Kidney (tissue), 14 donors: Measurements from ENCODE around the gene NPPA. TPM values are rescaled to one million over a fixed set of nuclear protein-coding genes. Genes with fewer than 3 reads are reported as not detected.

Source experiments
- DNase-seq, 5 donors: peaks; one replicate each; pipeline ENCODE4 v3.0.0-alpha.2; 2013 to 2020
- FAIRE-seq: peaks from 2 replicates; lab custom pipeline; 2012; peaks lifted over from hg19 to GRCh38; lab: Jason Lieb, UNC
- H3K27ac ChIP-seq, 2 donors: one replicate each; pipeline ENCODE4 v1.7.0; 2013; ENCODE audit warnings: low read depth in 2 of 2, low read length in 2 of 2, inconsistent platforms in 1 of 2
- H3K27me3 ChIP-seq: one replicate; pipeline ENCODE4 v1.7.1; 2013; ENCODE audit warnings: low read length, inconsistent platforms; ENCODE audit not compliant: control insufficient read depth, insufficient read depth
- H3K36me3 ChIP-seq, 3 donors: one replicate each; pipeline versions ENCODE4 v1.7.0 to v1.7.1; 2013; ENCODE audit warnings: low read length in 3 of 3, control low read depth in 1 of 3, inconsistent platforms in 1 of 3; ENCODE audit not compliant: insufficient read depth in 3 of 3, control insufficient read depth in 2 of 3
- H3K4me1 ChIP-seq, 3 donors: one replicate each; pipeline versions ENCODE4 v1.7.0 to v1.7.1; 2013; ENCODE audit warnings: low read length in 3 of 3, inconsistent platforms in 1 of 3, low read depth in 1 of 3; ENCODE audit not compliant: control insufficient read depth in 2 of 3, insufficient read depth in 2 of 3
- H3K4me3 ChIP-seq, 3 donors: one replicate each; pipeline versions ENCODE4 v1.7.0 to v1.8.1; 2013; ENCODE audit warnings: low read length in 3 of 3, control low read depth in 1 of 3, inconsistent platforms in 1 of 3
- H3K9ac ChIP-seq, 3 donors: one replicate each; pipeline versions ENCODE4 v1.7.0 to v1.7.1; 2013; ENCODE audit warnings: low read length in 3 of 3, control low read depth in 1 of 3, inconsistent platforms in 1 of 3
- H3K9me3 ChIP-seq, 3 donors: one replicate each; pipeline versions ENCODE4 v1.7.0 to v1.7.1; 2013; ENCODE audit warnings: low read length in 3 of 3, control low read depth in 1 of 3, inconsistent platforms in 1 of 3; ENCODE audit not compliant: control insufficient read depth in 2 of 3, insufficient read depth in 1 of 3
- intact Hi-C: fragments of 100-400 bp; cut with DNase I; formaldehyde crosslinking; loops from one replicate; pipeline ENCODE4 v1.11.1; 2022
- polyA plus RNA-seq: library from polyadenylated mRNA; stranded (reverse); fragments of 350-450 nt; fragmentation: Illumina TruSeq; extraction: RNeasy Lipid Tissue Mini Kit (QIAGEN cat#74804); gene quantifications from one replicate; pipeline ENCODE4 v1.2.3, GENCODE V29; 2014; ENCODE audit warnings: low read depth, low replicate concordance; ENCODE audit not compliant: insufficient read depth
- total RNA-seq: library from RNA; stranded (reverse); fragmentation: NEBNext Ultra II Directional; extraction: Animal tissue kit (Norgen Biotek cat#: 25700); gene quantifications from one replicate; pipeline ENCODE4 v1.2.1, GENCODE V29; 2021
- TF ChIP-seq, protein P1 (sequence below): IDR thresholded peaks from 3 replicates; pipeline ENCODE4 v1.5.1; 2012; ENCODE audit warnings: mild to moderate bottlenecking, moderate library complexity, borderline replicate concordance; ENCODE audit not compliant: insufficient read depth; ENCODE audit errors: extremely low read depth
- donor health status: control.
- donor health status: control.
- donor health status: control.
- donor health status: control.
- donor health status: control.
- donor health status: DM: yes; HTN: yes; CAD: no.
- donor health status: Normal renal cell carcinoma (clear cell type).

Gene NPPA
- total and polyA plus RNA-seq, 2 donors from 2014 or later: 0.50 TPM; not detected in 1

GRCh38 chr1:11887666-11888007 lies 40.1 kb upstream of the NPPA start:
- intact Hi-C loops: no loop called here
- Histone ChIP-seq H3K4me3 (no peak overlapping the region), H3K4me1 (peaks cover 0 to 3% (median 0%) of the 10 kb centered on the region in 3 donors), H3K9ac (no peak overlapping the region), H3K27ac (no peak overlapping the region), H3K36me3 (no peaks in the 10 kb centered on the region), H3K9me3 (no peaks in the 10 kb centered on the region), H3K27me3 (no peaks in the 10 kb centered on the region)
- DNase-seq: no peak
- no peak for FAIRE-seq
- TF ChIP-seq, protein P1, sequence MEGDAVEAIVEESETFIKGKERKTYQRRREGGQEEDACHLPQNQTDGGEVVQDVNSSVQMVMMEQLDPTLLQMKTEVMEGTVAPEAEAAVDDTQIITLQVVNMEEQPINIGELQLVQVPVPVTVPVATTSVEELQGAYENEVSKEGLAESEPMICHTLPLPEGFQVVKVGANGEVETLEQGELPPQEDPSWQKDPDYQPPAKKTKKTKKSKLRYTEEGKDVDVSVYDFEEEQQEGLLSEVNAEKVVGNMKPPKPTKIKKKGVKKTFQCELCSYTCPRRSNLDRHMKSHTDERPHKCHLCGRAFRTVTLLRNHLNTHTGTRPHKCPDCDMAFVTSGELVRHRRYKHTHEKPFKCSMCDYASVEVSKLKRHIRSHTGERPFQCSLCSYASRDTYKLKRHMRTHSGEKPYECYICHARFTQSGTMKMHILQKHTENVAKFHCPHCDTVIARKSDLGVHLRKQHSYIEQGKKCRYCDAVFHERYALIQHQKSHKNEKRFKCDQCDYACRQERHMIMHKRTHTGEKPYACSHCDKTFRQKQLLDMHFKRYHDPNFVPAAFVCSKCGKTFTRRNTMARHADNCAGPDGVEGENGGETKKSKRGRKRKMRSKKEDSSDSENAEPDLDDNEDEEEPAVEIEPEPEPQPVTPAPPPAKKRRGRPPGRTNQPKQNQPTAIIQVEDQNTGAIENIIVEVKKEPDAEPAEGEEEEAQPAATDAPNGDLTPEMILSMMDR: no peak

DNA sequence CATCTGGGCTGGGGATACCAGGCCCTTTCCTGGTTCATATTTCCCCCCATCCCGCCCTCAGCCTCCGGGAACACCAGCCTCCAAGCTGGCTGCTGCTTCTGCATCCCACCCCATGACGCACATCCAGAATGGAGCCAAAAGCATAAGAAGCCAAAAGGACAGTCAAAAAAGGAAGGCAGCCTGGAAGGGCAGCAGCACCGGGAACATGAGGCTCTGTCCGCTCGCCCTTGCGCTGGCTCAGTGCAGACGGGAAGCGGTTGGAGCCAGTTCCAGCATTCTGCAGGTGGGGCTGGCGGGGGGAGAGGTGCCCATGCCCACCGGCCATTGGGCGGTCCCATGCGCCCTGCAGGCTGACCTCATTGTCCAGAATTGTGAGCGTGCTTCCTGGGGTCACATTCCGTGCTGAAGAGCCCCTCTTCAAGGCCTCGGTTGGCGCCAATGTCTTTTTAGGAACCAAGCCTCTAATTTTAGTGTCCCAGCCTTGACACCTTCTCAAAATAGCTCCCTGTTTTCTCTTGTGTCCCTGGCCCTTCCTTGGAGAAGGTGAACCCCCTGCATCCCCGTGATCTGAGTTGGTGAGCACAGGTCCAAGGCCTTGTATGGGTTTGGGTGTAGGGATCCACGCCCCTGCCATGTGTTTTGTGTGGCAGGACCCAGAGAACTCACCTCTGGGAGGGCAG lies 39.5 kb upstream of the NPPA start:
- intact Hi-C loops: no loop called here
- no peak overlapping the region for H3K4me3 ChIP-seq

DNA sequence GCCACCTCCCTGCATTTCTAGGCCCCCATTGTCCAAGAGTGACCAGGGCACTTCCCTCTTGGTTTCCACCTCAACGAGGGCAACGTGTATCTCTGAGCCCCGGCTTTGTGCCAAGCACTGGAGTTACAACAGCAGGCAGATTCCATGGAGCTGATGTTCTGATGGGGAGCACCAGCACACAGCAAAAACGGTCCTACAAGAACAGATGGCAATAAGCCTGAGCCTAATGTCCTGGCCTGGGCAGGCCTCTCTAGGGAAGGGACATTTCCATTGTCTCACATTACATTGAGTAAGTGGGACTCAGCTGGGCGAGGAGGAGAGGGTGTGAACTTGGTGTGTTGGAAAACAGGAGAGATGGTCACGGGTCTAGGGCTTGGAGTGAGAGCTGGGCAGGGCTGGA lies 38.3 kb upstream of the NPPA start:
- Histone ChIP-seq H3K9me3 (no peaks in the 10 kb centered on the region), H3K9ac (no peak overlapping the region), H3K4me3 (no peak overlapping the region), H3K4me1 (peaks cover 0 to 6% (median 0%) of the 10 kb centered on the region in 3 donors), H3K27me3 (no peaks in the 10 kb centered on the region), H3K36me3 (no peaks in the 10 kb centered on the region), H3K27ac (no peak overlapping the region)
- FAIRE-seq (no peak), DNase-seq (peak in 2 of 5 donors; percentile 29 to 30)
- intact Hi-C loops: no loop called here
- TF ChIP-seq, protein P1: no peak

More for the DNA sequence above, 39.5 kb upstream of the NPPA start:
- no peak for FAIRE-seq
- no peak overlapping the region for H3K27ac ChIP-seq
- no peaks in the 10 kb centered on the region for H3K27me3 ChIP-seq
- no peak overlapping the region for H3K9ac ChIP-seq
- H3K9me3 ChIP-seq: no peaks in the 10 kb centered on the region
- TF ChIP-seq, protein P1: no peak
- H3K36me3 ChIP-seq: no peaks in the 10 kb centered on the region
- DNase-seq: no peak
- H3K4me1 ChIP-seq: peaks cover 0 to 3% (median 0%) of the 10 kb centered on the region in 3 donors
